ENCODE results near the gene TTC31.
A peak's percentile ranks its signal among the peaks of the same experiment; 100 is the strongest.

TTC31 gene

DNA sequence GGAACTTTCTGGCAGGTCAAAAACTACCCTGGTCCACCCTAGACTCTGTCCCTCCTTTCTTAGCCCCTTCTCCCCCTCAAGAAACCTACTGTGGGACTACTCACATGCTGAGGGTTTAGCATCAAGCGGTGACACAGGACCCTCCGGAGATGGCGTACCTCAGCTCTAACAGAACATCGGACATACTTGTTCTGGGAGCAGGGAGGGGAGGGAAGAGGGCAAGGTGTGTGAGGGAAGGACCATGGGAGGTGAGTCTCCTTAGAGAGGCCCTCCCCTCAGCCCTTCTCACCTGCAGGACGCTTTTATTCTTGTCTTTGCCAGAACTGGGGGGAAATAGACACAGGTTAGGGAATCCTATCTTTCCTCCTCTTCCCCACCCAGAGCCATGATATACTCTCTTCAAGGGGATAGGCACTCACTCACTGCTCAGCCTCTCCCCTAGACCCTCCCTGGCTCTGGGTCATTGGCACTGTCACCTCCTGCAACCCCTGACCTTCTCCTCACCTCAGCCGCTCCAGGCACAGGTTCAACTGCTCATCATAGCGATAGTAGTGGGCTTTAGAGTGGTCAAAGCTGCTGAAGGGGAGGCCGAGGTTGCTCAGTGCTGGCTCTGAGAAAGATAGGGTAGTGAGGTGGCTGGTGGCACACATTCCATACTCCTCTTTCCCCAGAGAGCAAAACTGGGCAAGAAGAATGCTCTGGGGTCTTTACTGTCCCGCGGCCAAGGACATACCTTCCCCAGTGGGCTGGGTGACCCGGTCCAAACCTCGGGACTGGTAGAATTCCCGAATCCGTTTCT lies 22.8 kb downstream of the TTC31 start:
- DNase-seq (ENCODE audit: low read depth), result no peak

DNA sequence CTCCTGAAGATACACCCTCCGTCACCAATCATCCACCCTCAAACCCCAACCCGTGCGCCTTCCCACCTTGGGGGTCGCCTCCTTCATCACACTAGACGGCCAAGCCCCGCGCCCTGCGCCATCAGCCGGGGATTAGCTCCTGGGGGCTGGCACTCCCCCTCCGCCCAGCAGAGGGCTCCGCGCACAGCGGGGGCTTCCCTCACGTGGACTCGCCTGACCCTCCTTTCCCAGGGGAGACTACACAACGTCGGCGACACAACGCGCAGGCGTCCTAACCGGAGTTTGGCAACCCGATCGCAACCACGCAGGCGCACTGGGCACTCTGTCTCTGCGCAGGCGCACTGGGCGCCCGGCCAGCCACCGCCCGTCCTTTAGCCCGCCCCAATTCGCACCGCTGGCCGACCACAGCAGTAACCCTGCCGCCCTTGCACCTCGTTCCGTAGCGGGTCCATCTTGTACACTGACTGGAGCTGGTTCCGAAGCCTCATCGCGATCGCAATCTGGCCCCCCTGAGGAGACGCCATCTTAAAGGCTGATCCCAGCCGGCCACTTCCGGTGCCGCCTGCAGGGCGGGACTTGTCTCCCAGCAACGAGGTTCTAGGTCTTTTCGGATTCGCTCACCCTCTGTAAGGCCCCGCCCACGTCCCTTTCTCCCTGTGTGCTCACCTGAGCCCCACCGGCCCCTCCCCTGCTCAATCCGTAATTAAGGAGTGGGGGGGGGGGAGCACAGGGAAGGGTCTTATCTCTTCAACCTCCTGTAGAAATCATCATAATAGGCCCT lies 24.5 kb downstream of the TTC31 start, which contains the start of gene PCGF1:
Gene PCGF1, minus strand, starts transcription at position 551 of the 781 bp plus-strand sequence. Its CDS starts 27 bp downstream, at position 524.
- peak; percentile 98 for DNase-seq (ENCODE audit: low read depth)

DNA sequence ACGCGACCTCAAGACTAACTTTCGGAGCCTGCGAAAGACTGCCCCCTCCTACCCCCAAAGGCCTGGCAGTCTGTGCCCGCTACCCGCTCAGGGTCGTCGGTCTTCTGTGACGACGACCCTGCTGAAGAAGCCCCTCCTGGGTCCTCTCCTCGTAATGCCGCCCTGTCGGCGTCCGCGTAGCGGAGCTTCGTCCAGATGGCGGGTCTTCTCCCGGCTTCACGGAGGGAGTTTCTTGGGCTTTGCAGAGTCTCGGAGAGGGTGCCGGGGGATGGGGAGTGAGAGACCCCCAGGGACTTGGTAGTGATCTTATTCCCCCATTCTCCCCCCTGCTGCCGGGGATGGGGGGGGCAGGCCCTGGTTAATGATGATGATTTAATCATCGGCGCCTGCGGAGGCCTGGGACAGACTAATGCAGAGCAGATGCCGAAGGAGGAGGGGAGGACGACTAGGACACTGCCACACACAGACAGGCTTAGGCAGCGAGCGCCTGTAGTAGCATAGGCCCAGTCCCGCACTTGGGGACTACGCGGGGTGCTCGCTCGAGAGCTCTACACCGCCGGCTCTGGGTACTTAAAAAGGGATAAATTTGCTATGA lies 25.1 kb downstream of the TTC31 start:
- peak; percentile 49 for DNase-seq (ENCODE audit: low read depth)

DNA sequence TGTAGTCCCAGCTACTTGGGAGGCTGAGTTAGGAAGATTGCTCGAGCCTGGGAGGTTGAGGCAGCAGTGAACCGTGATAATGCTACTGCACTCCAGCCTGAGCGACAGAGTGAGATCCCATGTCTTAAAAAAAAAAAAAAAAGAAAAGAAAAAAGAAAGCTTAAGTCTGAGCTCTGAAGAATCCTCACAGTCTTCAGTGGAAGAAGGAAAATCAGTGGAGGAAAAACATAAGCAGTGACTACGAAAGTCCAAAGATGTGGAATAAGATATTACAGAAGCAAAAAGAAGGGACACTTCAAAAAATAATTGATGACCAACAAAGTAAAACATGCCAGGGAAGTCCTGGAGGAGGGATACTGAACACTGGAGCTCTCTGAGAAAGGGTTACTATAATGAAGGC lies 27.4 kb downstream of the TTC31 start:
- no peak for DNase-seq (ENCODE audit: low read depth)

DNA sequence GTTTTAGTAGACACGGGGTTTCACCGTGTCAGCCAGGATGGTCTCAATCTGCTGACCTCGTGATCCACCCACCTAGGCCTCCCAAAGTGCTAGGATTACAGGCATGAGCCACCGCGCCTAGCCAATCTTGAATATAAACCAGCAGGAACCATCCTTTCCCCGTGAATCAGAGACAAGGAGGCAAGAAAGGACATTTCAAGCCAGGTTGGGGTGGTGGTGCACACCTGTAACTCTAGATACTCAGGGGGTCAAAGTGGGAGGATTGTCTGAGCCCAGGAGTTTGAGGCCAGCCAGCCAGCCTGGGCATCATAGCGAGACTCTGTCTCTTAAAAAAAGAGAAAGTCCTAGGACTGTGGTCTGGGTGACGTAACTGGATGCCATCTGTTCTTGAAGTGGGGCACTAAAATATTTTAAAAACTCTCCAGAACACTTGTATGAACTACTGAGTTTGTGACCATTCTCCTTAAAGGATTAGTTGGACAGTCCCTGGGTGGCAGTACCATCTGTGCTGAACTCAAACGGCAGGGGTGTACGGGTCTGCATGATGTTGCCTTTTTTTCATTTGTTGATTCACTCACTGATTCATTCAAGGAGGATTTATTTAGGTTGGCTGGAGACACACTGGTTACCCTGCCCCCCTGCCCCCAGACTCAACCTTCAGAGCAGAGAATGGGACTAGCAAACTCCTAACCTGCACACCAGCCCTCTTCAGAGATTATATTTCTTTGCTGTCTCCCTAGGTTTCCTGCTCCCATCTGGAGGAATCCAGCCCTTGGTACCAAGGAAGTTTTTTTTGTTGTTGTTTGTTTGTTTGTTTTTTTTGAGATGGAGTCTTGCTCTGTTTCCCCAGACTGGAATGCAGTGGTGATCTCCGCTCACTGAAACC lies 28.5 kb downstream of the TTC31 start:
- no peak for DNase-seq (ENCODE audit: low read depth)

DNA sequence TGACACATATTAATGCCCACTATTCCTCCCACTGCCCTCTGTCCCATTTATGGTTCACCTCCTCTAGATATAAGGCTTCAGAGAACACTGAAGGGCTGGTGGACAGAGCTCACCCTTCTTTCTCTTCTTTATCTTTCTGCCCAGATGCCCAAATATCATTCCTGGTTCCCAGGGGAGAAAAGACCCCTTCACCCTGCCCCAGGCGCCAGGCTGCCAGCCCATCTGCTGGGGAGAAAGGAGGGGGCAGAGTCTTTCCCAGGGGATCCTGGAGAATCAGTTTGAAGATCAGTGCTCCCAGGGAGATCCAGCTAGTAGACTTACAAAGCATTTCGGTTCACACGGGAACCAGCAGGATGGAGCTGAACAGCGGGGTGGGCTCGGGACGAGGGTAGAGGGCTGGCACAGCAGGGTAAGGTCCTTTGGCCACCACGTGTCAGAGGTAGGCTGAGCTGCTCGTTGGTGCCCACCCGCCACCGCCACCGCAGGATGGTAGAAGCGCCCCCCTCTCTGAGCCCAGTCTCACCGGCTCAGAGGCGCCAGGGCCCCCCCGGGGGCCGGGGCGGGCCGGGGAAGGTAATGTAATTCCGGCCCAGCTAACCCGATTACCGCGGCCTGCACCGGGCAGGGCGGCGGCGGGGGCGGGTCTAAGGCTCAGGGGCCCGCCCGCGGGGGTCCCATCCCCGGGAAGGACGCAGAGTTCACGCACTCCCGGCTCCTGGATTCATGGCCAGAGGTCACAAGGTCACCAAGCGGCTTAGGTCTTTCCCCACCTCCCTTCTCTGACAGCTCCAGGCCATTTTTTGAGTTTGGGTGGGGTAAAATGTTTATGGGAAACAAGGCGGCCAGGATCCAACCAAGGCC lies 30.1 kb downstream of the TTC31 start:
- DNase-seq (ENCODE audit: low read depth), result no peak

DNA sequence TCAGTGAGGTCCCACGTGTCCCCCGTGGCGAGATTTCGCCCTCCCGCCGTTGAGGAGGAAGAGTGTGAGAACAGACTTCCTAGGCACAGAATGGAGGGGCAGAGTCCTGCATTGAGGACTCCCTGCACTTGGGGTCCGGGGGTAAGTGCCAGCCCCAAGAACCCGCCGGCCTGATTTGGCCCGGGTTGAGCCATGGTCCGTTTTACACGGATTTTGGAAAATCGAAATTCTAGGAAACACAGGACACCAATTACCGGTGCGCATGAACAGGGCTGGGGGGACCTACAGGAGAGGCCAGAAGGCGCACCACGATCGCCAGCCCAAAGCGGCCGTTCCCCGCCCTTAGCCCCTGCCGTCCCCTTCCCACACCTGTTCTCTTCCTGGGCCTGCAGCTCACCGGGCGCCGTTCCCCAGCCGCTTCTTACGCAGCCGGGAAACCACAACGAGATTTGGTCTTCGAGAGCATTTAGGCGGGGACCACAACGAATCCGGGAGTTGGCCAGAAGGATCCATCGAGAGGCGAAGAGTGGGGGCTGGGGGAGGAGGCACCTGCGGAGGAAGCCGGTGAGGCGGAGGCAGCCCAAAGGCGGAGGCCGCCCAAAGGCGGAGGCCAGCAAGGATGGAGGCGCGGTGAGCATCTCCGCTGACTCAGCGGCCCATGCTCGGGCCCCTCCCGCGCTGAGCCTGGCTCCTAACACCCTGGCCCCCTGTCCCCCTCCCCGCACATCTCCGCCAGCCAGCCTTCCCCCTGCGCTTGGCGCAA lies 30.9 kb downstream of the TTC31 start:
- no peak for DNase-seq (ENCODE audit: low read depth)

DNA sequence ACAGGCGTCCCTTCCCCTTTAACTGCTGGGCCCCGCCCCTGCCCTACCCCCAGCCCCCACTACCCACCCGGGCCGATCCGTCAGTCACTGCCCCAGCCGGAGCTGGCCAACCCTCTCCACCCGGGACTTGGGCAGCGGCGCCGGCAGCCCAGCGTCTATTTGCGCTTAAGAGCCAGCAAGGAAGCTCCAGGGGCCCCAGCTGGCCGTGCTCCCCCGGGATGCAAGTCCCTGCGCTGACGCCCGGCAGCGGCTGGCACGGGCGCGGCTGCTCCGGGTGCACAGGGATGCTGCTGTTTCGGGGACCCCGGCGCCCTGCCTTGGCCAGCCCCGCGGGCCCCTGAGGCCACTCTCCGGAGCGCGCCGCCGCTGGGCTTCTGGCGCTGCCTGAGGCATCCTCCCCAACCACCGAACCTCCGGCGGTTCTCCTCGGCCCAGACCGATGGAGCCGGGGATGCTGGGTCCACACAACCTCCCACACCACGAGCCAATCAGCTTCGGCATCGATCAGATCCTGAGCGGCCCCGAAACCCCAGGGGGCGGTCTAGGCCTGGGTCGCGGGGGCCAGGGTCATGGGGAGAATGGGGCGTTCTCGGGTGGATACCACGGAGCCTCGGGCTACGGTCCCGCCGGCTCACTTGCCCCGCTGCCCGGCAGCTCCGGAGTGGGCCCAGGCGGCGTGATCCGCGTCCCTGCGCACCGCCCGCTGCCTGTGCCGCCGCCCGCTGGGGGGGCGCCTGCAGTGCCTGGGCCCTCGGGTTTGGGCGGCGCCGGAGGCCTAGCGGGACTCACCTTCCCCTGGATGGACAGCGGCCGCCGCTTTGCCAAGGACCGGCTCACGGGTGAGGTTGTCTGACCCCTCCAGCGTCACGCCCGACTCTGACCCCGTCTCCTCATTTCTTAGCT lies 31.7 kb downstream of the TTC31 start, which contains the start of gene TLX2:
Gene TLX2, plus strand, starts transcription at position 83 of the 903 bp plus-strand sequence. Its CDS starts 357 bp downstream, at position 440.
- DNase-seq (ENCODE audit: low read depth), result no peak

DNA sequence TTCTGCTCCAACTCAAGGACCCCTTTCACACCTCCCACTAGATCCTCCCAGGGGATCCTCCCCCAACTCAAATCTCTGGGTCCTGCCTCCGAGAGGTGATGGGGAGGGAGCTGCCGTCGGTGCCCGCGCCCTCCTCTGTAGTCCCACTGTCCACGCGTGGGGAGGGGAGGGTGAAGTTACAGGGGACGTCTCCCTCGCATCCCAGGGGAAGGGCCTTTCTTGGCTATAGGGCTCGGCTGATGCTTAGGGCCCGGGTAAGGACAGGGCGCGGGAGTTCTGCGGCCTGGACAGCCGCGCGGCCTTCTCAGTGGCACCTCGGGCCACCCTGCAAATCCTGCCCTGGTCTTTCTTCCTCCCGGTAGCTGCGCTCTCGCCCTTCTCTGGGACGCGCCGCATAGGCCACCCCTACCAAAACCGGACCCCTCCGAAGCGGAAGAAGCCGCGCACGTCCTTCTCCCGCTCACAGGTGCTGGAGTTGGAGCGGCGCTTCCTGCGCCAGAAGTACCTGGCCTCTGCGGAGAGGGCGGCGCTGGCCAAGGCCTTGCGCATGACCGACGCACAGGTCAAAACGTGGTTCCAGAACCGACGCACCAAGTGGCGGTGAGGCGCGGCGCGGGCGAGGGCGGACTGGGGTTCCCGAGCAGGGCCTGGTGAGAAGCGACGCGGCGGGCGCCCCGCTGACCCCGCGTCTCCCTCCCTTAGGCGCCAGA lies 32.5 kb downstream of the TTC31 start:
- DNase-seq (ENCODE audit: low read depth), result no peak

DNA sequence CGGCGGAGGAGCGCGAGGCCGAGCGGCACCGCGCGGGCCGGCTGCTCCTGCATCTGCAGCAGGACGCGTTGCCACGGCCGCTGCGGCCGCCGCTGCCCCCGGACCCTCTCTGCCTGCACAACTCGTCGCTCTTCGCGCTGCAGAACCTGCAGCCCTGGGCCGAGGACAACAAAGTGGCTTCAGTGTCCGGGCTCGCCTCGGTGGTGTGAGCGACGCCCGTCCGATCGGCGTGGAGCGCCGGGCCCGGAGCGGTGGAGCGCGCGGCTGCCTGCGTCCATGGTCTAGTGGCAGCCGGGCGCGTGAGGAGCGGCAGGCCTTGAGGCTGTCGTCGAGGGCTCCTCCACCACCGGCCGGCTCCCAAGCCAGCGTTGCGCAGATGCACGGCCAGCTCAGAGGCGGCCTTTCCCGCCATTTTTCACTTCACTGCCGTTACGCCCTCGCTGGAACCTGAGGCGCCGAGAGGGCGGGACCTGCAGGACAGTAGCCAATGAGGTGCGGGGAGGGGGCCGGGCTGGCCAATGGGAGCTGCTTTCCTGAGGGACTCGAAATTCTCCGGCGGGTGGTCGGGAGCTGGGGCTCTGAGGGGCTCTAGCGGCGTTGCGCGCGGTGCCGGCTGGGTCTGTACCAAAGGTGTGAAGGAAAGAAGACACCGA lies 33.2 kb downstream of the TTC31 start:
- DNase-seq (ENCODE audit: low read depth), result no peak

DNA sequence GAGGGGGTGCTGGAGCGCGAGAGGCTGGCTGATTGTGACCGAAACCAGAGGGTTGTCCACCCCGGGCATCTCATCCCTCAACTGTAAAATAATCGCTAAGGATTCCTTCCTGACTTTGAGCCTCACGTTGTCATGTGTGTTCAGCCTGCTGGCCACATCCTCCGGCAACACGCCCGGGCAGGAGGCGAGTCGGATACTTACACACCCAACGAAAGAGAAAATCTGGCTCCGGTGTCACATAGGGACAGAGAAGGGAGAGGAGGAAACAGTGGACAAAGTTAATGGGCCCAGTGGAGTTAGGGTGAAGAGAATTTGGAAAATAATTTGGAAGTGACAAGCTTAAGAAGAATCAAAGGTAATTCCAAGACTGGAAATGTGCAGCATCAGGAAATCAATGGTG lies 33.8 kb downstream of the TTC31 start:
- DNase-seq (ENCODE audit: low read depth), result no peak

DNA sequence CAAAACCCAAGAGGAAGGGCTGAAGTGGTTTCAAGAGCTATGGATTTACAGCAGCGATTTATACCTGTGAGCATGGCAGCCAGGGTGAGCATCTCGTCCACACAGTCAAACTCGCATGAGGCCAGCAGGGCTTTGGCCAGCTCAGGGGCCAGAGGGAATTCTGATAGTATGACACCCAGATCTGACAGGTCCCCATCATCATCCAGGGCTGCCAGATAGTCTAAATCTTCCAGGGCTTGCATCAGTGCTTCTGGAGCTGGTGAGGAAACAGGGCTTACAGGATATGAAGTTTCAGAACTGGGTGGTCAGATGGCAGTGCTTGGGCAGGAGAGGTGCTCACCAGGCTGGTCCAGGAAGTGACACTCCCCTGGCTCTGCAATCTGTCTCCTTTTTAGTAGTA lies 39.6 kb downstream of the TTC31 start:
- DNase-seq (ENCODE audit: low read depth), result no peak

DNA sequence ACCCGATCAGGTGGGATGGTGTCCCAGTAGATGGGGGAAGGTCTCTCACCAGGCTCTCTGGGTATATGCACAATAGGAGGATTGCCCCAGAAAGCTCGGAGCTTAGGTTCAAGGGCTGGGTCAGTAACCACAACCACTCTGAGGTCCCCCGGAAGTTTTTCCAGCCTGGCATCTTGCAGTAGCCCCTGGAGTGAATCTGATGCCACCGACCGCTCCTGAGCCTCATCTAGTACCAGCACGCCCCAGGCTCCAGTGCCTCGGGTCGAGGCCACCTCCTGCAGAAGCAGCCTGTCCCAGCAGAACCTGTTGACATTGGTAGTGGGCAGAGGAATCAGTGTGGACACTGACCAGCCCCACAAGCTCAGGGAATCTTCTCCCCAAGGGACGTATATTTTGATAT lies 41.1 kb downstream of the TTC31 start:
- DNase-seq (ENCODE audit: low read depth), result no peak

DNA sequence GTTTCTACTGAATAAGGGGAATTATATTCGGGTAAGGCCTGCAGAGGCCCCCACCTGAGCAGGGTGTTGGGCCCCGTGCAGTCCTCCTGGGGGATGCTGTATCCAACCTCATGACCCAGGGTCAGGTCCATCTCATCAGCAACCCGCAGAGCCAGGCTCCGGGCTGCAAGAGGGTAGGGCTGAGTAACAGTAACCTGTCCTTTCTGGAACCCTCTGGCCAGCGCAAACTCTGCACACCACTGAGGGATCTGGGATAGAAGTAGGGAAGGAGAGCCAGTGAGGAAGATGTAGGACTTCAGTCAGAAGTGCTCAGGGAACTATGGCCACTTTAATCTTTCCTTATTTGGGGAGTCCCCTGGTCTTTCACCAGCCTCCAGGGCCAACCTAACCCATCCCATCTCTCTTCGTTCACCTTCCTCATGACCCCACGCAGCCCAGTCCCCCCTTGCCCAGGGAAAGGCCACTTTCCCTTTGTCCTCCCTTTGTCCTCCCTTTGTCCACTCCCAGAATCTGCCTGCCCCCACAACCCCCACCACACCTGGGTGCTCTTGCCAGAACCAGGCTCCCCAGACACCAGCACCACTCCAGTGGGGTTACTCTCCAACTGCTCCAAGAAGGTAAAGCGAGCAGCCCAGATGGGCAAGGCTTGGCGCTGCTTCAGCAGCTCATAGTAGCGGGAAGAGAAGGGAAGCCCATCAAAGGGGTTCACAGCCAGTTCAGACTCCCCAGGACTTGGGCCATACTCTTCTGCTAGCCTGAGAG lies 42.3 kb downstream of the TTC31 start:
- no peak for DNase-seq (ENCODE audit: low read depth)

DNA sequence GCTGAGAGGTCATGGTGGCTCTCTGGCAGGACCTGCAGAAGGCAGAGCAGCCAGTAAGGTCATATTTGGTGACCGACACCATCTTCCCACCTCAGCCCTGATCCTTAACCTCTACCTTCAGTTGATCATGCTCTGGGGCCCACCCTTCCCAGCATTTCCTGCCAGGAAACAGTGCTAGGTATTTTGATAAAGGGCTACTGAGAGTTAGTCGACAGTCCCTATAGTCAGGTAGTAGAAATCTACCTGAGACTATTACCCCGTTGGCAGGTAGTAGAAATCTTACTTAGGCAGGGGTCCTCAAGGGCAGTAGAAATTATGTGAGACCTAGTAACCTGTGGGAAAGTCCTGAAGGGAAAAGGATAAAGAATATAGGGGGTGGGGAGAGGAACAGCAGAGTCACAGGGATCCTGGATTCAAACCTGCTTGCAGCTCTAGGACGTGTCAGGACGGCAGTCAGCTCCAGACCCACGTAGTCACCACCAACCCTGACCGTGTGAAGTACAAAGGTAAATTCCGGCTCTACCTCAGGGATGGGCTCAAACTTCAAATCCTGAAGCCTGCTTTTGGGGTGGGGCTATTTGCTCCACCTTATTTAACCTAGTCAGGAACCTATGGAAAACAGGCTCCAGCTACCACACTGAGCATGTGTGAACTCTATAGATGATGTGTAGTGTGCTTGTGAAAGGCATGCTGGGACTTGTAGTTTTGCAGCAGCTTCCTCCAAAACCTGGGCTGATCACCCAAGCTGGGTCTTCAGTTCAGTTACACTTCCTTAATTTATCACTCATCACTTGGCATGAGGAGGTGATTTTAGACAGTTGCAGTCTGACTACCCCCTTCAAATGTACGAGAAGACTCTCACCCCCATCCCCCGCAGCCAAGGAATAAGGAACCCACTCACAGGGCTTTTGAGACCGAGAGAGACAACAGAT lies 43.1 kb downstream of the TTC31 start, which contains the start of gene DQX1:
Gene DQX1, minus strand, starts transcription at position 515 of the 932 bp plus-strand sequence. Its CDS starts 502 bp downstream, at position 13.
- no peak for DNase-seq (ENCODE audit: low read depth)

Data from fibroblast of the conjunctiva (primary cell).